IMR-90 (cell line): Measurements from ENCODE around the gene MOXD1. TPM values are rescaled to one million over a fixed set of nuclear protein-coding genes. Genes with fewer than 3 reads are reported as not detected.

ENCODE experiments used
- ATAC-seq: fragments of 200-7000 bp; cut with Tn5 transposase; 2 replicates; pipeline ENCODE4 v1.9.1; 2020; ENCODE audit warnings: low read depth, mild to moderate bottlenecking, moderate library complexity
- BruUV-seq: library from RNA; stranded (reverse); fragments of 400-500 nt; replicated peaks from 2 replicates; lab custom pipeline; 2021; lab: Mats Ljungman, UMichigan
- CTCF ChIA-PET: fragments of 300-600 bp; formaldehyde crosslinking; extraction: SDS; loops from one replicate; lab custom pipeline; 2021; ENCODE audit warnings: antibody characterized with exemption; lab: Yijun Ruan, JAX
- POLR2A ChIA-PET: fragments of 300-600 bp; sonication (Branson Sonifier 250); formaldehyde crosslinking; loops from one replicate; lab custom pipeline; 2022; ENCODE audit warnings: antibody characterized with exemption; ENCODE audit not compliant: unreplicated experiment; lab: Charles Lee
- DNase-seq: peaks from one replicate; pipeline ENCODE4 v3.0.0; 2013
- H2AFZ ChIP-seq: replicated peaks from 2 replicates; pipeline ENCODE3; 2013; ENCODE audit warnings: low read length, mild to moderate bottlenecking; ENCODE audit not compliant: poor library complexity
- H2AK5ac ChIP-seq: 2 replicates; pipeline ENCODE4 v1.6.1; 2013; ENCODE audit warnings: low read depth, low read length, inconsistent platforms
- H2AK9ac ChIP-seq: replicated peaks from 2 replicates; pipeline ENCODE3; 2013; ENCODE audit warnings: mild to moderate bottlenecking, low read depth, low read length, moderate library complexity; ENCODE audit not compliant: poor library complexity
- H2BK120ac ChIP-seq: 2 replicates; pipeline ENCODE4 v1.6.1; 2013; ENCODE audit warnings: low read depth, low read length, inconsistent platforms
- H2BK15ac ChIP-seq: 3 replicates; pipeline ENCODE4 v1.6.1; 2013; ENCODE audit warnings: low read depth, low read length, inconsistent platforms
- H2BK20ac ChIP-seq: 2 replicates; pipeline ENCODE4 v1.6.1; 2013; ENCODE audit warnings: low read depth, mild to moderate bottlenecking, inconsistent platforms, low read length, moderate library complexity
- H2BK5ac ChIP-seq: 2 replicates; pipeline ENCODE4 v1.6.1; 2013; ENCODE audit warnings: mild to moderate bottlenecking, low read depth, low read length, inconsistent platforms; ENCODE audit not compliant: poor library complexity, severe bottlenecking
- H3K14ac ChIP-seq: replicated peaks from 2 replicates; pipeline ENCODE4 v1.6.1; 2013; ENCODE audit warnings: low read depth, low read length, inconsistent platforms
- H3K18ac ChIP-seq: 2 replicates; pipeline ENCODE4 v1.6.1; 2013; ENCODE audit warnings: low read depth, low read length, control low read depth
- H3K23ac ChIP-seq: 2 replicates; pipeline ENCODE4 v1.6.1; 2013; ENCODE audit warnings: low read depth, low read length, inconsistent platforms
- H3K27ac ChIP-seq: 2 replicates; pipeline ENCODE4 v1.5.1; 2013; ENCODE audit warnings: mild to moderate bottlenecking, control low read depth, low read length; ENCODE audit not compliant: insufficient read depth
- H3K27me3 ChIP-seq: 2 replicates; pipeline ENCODE4 v1.6.1; 2013; ENCODE audit warnings: low read length; ENCODE audit not compliant: control insufficient read depth, insufficient read depth
- H3K36me3 ChIP-seq: 2 replicates; pipeline ENCODE4 v1.6.1; 2013; ENCODE audit warnings: low read length, mixed read lengths; ENCODE audit not compliant: control insufficient read depth, insufficient read depth
- H3K4ac ChIP-seq: 2 replicates; pipeline ENCODE4 v1.6.1; 2013; ENCODE audit warnings: low read depth, low read length, inconsistent platforms
- H3K4me1 ChIP-seq: 2 replicates; pipeline ENCODE4 v1.6.1; 2013; ENCODE audit warnings: low read length, mixed read lengths; ENCODE audit not compliant: control insufficient read depth, insufficient read depth
- H3K4me2 ChIP-seq: 2 replicates; pipeline ENCODE4 v1.6.1; 2013; ENCODE audit warnings: low read depth, mild to moderate bottlenecking, control low read depth, low read length, moderate library complexity
- H3K4me3 ChIP-seq: 2 replicates; pipeline ENCODE4 v1.5.1; 2013; ENCODE audit warnings: low read depth, mild to moderate bottlenecking, control low read depth, low read length, moderate library complexity; ENCODE audit not compliant: insufficient read depth
- H3K56ac ChIP-seq: 2 replicates; pipeline ENCODE4 v1.6.1; 2013; ENCODE audit warnings: low read length, inconsistent platforms; ENCODE audit not compliant: insufficient read depth; ENCODE audit errors: extremely low read depth
- H3K79me1 ChIP-seq, 2 experiments: 2 replicates each; pipeline ENCODE4 v1.6.1; 2013; ENCODE audit warnings: low read length in 2 of 2, inconsistent platforms in 1 of 2, low read depth in 1 of 2
- H3K9ac ChIP-seq: 2 replicates; pipeline ENCODE4 v1.6.1; 2013; ENCODE audit warnings: low read depth, low read length, control low read depth
- H3K9me1 ChIP-seq: 2 replicates; pipeline ENCODE4 v1.6.1; 2013; ENCODE audit warnings: low read length, inconsistent platforms; ENCODE audit not compliant: insufficient read depth
- H3K9me3 ChIP-seq: 2 replicates; pipeline ENCODE4 v1.6.1; 2013; ENCODE audit warnings: low read length; ENCODE audit not compliant: control insufficient read depth, insufficient read depth
- H4K20me1 ChIP-seq: 2 replicates; pipeline ENCODE4 v1.6.1; 2013; ENCODE audit warnings: low read length, inconsistent platforms; ENCODE audit not compliant: insufficient read depth
- H4K5ac ChIP-seq: 2 replicates; pipeline ENCODE4 v1.6.1; 2013; ENCODE audit warnings: mild to moderate bottlenecking, low read depth, low read length, control low read depth
- H4K8ac ChIP-seq, 2 experiments: 2 replicates each; pipeline ENCODE4 v1.6.1; 2013; ENCODE audit warnings: low read depth in 2 of 2, low read length in 2 of 2, control low read depth in 1 of 2, inconsistent platforms in 1 of 2
- H4K91ac ChIP-seq: 2 replicates; pipeline ENCODE4 v1.6.1; 2013; ENCODE audit warnings: low read depth, low read length, inconsistent platforms; ENCODE audit not compliant: insufficient read depth
- BHLHE40 ChIP-seq: fragments of 150-350 bp; IDR thresholded peaks from 2 replicates; pipeline ENCODE4 v1.6.1; 2016; ENCODE audit warnings: mild to moderate bottlenecking, low read depth, low read length
- NFE2L2 ChIP-seq: fragments of 150-350 bp; IDR thresholded peaks from 2 replicates; pipeline ENCODE4 v1.6.1; 2016; ENCODE audit warnings: low read depth, mild to moderate bottlenecking, low read length
- RAD21 ChIP-seq: IDR thresholded peaks from 2 replicates; pipeline ENCODE4 v1.6.1; 2012; ENCODE audit warnings: low read length, improper control_type of control experiment
- SMC3 ChIP-seq: fragments of 150-350 bp; IDR thresholded peaks from 2 replicates; pipeline ENCODE4 v1.6.1; 2016; ENCODE audit warnings: low read depth, mild to moderate bottlenecking, antibody characterized with exemption, low read length, moderate library complexity
- WGBS, 2 experiments: methylation state at CpG; one replicate each; pipeline versions ENCODE4 v1.1.5 to v1.1.7; 2013; ENCODE audit warnings: missing lambda C conversion rate in 2 of 2; ENCODE audit not compliant: insufficient read length in 1 of 2; ENCODE audit errors: extremely low coverage in 2 of 2; 5-methylcytosine and 5-hydroxymethylcytosine counted together
- dilution Hi-C: fragments of 300-500 bp; cut with HindIII; formaldehyde crosslinking; loops from one replicate; pipeline ENCODE4 v1.14.3; 2018; ENCODE audit warnings: low sequenced_read_pairs; ENCODE audit not compliant: unreplicated experiment
- in situ Hi-C: fragments of 300-500 bp; cut with MboI; formaldehyde crosslinking; loops from 3 replicates; pipeline ENCODE4 v1.14.3; 2019; ENCODE audit warnings: low sequenced_read_pairs, inconsistent platforms, mixed read lengths
- intact Hi-C: fragments of 100-400 bp; cut with micrococcal nuclease; formaldehyde crosslinking; loops from 2 replicates; pipeline ENCODE4 v1.10.0; 2022
- polyA plus RNA-seq, 3 experiments: library from polyadenylated mRNA; depleted of rRNA; stranded (reverse); fragments of >200 nt; gene quantifications; 2 replicates each; pipeline ENCODE4 v1.2.3, GENCODE V29; 2012; ENCODE audit warnings: low replicate concordance in 1 of 3
- total RNA-seq: library from RNA; depleted of rRNA; stranded (reverse); fragments of >200 nt; gene quantifications from 2 replicates; pipeline ENCODE4 v1.2.3, GENCODE V29; 2012
- TF ChIP-seq, protein P1 (sequence below): conservative IDR thresholded peaks from 2 replicates; pipeline ENCODE4 v1.5.1; 2012; ENCODE audit warnings: mild to moderate bottlenecking, low read depth, low read length, improper control_type of control experiment
- TF ChIP-seq, protein P2 (sequence below): fragments of 150-350 bp; IDR thresholded peaks from 2 replicates; pipeline ENCODE4 v1.6.1; 2017; ENCODE audit warnings: mild to moderate bottlenecking, antibody characterized with exemption, low read length, low read depth

The MOXD1 gene
- total and polyA plus RNA-seq, 2 of the 4 experiments (the other 2 are of a cell fraction) = 10.0 to 19.4 TPM

DNA sequence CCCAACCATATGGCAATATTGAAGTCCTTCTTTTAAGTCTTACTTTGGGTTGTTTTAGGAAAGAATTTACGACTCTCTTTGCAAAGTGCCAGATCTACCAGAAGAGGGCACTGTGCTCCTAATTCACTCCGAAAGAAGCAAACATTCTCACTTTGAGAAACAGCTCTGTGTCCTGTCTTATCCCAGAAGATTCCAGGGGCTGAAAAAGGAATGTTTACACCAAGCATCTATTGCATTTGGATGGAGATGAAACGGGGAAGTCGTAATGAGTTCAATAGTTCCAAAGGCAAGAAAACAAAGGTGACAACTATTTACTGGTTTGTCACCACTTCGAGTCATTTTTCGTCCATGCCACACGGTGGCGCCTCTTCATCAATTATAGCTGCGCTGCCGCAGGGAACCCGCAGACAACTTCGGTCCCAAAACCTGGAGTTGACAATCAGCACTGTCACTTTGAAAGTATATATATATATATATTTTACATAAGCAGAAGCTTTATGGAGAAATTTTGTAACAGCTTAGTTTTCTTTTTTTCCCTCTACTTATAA is 121.6 kb downstream of the MOXD1 start:
- TF ChIP-seq, protein P1, sequence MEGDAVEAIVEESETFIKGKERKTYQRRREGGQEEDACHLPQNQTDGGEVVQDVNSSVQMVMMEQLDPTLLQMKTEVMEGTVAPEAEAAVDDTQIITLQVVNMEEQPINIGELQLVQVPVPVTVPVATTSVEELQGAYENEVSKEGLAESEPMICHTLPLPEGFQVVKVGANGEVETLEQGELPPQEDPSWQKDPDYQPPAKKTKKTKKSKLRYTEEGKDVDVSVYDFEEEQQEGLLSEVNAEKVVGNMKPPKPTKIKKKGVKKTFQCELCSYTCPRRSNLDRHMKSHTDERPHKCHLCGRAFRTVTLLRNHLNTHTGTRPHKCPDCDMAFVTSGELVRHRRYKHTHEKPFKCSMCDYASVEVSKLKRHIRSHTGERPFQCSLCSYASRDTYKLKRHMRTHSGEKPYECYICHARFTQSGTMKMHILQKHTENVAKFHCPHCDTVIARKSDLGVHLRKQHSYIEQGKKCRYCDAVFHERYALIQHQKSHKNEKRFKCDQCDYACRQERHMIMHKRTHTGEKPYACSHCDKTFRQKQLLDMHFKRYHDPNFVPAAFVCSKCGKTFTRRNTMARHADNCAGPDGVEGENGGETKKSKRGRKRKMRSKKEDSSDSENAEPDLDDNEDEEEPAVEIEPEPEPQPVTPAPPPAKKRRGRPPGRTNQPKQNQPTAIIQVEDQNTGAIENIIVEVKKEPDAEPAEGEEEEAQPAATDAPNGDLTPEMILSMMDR = peak; percentile 67
- no peak for TF ChIP-seq NFE2L2
- TF ChIP-seq SMC3 = peak; percentile 50
- TF ChIP-seq, protein P2, sequence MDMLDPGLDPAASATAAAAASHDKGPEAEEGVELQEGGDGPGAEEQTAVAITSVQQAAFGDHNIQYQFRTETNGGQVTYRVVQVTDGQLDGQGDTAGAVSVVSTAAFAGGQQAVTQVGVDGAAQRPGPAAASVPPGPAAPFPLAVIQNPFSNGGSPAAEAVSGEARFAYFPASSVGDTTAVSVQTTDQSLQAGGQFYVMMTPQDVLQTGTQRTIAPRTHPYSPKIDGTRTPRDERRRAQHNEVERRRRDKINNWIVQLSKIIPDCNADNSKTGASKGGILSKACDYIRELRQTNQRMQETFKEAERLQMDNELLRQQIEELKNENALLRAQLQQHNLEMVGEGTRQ = no peak
- no peak for TF ChIP-seq BHLHE40
- peak; percentile 67 for TF ChIP-seq RAD21
- peak; percentile 95 for ATAC-seq
- intact Hi-C loops = loop anchor here (1.0 kb wide), 2 partner anchors 205 to 354 kb away; no protein-coding TSS in a partner anchor
- H3K9me1 ChIP-seq = no peaks in the 10 kb centered on the region
- peak overlapping the region; percentile 67 for H2BK5ac ChIP-seq
- in situ Hi-C loops = loop anchor here (5.0 to 10.0 kb wide), 3 partner anchors 203 to 585 kb away; no protein-coding TSS in a partner anchor
- peak overlapping the region; percentile 61 for H3K56ac ChIP-seq
- no peaks in the 10 kb centered on the region for H3K36me3 ChIP-seq
- H3K9ac ChIP-seq = peak overlapping the region; percentile 44; the same call in 1 of the 2 replicates
- DNase-seq = peak; percentile 73
- peak overlapping the region; percentile 96 for H2BK20ac ChIP-seq
- no peaks in the 10 kb centered on the region for H3K79me1 ChIP-seq
- peak overlapping the region; percentile 90; the same call in 1 of the 2 replicates for H3K4me3 ChIP-seq
- no peak overlapping the region for H2AK5ac ChIP-seq
- no peaks in the 10 kb centered on the region; the same call in 1 of the 2 replicates for H3K27me3 ChIP-seq
- peak overlapping the region; percentile 76 for H2BK120ac ChIP-seq
- no peaks in the 10 kb centered on the region for H4K20me1 ChIP-seq
- H3K9me3 ChIP-seq = no peaks in the 10 kb centered on the region
- H4K91ac ChIP-seq = no peak overlapping the region; the same call in 1 of the 2 replicates
- no peaks in the 10 kb centered on the region for H3K4me1 ChIP-seq
- H2BK15ac ChIP-seq = 0 out of 3 replicates have a peak overlapping the region, but pooled peaks have one; percentile 4
- H3K4me2 ChIP-seq = peak overlapping the region; percentile 100
- CTCF ChIA-PET = interaction anchor here (0.6 to 2.9 kb wide), 46 partner anchors 9 to 603 kb away, joined by 3 to 36 read pairs (median 4); partner anchors contain the start of gene STX7
- H3K23ac ChIP-seq = no peak overlapping the region
- H2AFZ ChIP-seq = peak overlapping the region; percentile 80
- no CpG with 5 or more reads among the region's 12 CpGs for WGBS, 2 experiments
- H3K27ac ChIP-seq = no peak overlapping the region; the same call in 1 of the 2 replicates
- no peak overlapping the region for H4K5ac ChIP-seq
- peak overlapping the region in 1 of 2 experiments; percentile 61; a peak in 1 of 4 replicates for H4K8ac ChIP-seq
- POLR2A ChIA-PET = no interaction called here
- dilution Hi-C loops = loop anchor here (25.0 kb wide), 1 partner anchor 208 kb away; no protein-coding TSS in a partner anchor
- H3K18ac ChIP-seq = 0 out of 2 replicates have a peak overlapping the region, but pooled peaks have one; percentile 86
- no peak overlapping the region for H2AK9ac ChIP-seq
- no TSS peak for BruUV-seq
- no peak overlapping the region for H3K4ac ChIP-seq
- peak overlapping the region; percentile 94; the same call in 1 of the 2 replicates for H3K14ac ChIP-seq
